ENCODE data around the gene ULK4.
A peak's percentile ranks its signal among the peaks of the same experiment; 100 is the strongest.
"Not testable (repeated sequence)": the region's sequence is repeated elsewhere in the genome, so short reads cannot be mapped to it uniquely, and the experiment has no call there.

Gene ULK4

DNA sequence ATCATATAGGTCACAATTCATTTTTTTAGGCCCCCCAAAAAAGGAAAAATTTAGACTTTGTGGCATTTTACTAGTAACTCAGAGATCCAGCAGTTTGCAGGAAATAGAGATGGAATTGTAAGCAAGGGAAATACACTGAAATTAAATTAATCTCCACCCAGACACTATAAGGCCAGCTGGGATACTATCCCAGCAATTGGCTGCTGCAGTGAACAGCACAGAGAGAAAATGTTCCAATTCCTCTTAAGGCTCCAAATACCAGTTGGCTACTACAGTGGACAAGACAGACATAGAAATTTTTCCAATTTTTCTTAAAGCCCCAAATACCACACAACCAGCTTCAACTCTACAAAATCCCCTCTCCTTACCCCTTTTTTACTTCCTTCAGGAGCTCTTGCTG, 78.9 kb downstream of the ULK4 start:
- Histone ChIP-seq H3K9me2 (replicated peaks; ENCODE audit: control insufficient read depth, low read length) (no peaks in the 10 kb centered on the region), H3K36me3 (ENCODE audit: control insufficient read depth, low read length) (no peaks in the 10 kb centered on the region), H3K27ac (ENCODE audit: low read depth, low read length) (no peak overlapping the region), H3F3A (ENCODE audit: control insufficient read depth, insufficient read depth) (no peaks in the 10 kb centered on the region), H3K4me3 (ENCODE audit: low read length) (no peak overlapping the region), H3K9me3 (ENCODE audit: control insufficient read depth, insufficient read depth, low read length) (no peaks in the 10 kb centered on the region), H3K79me2 (ENCODE audit: control insufficient read depth, low read length) (no peaks in the 10 kb centered on the region), H3K4me2 (ENCODE audit: low read length) (no peak overlapping the region), H4K20me1 (ENCODE audit: control insufficient read depth, insufficient read depth, low read depth, low read length) (no peaks in the 10 kb centered on the region), H3K27me3 (ENCODE audit: control insufficient read depth, low read length) (no peaks in the 10 kb centered on the region), H3K4me1 (ENCODE audit: control insufficient read depth, low read length) (no peaks in the 10 kb centered on the region; the same call in 1 of the 2 replicates)
- TF ChIP-seq, protein P1, sequence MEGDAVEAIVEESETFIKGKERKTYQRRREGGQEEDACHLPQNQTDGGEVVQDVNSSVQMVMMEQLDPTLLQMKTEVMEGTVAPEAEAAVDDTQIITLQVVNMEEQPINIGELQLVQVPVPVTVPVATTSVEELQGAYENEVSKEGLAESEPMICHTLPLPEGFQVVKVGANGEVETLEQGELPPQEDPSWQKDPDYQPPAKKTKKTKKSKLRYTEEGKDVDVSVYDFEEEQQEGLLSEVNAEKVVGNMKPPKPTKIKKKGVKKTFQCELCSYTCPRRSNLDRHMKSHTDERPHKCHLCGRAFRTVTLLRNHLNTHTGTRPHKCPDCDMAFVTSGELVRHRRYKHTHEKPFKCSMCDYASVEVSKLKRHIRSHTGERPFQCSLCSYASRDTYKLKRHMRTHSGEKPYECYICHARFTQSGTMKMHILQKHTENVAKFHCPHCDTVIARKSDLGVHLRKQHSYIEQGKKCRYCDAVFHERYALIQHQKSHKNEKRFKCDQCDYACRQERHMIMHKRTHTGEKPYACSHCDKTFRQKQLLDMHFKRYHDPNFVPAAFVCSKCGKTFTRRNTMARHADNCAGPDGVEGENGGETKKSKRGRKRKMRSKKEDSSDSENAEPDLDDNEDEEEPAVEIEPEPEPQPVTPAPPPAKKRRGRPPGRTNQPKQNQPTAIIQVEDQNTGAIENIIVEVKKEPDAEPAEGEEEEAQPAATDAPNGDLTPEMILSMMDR (IDR thresholded peaks at IDR 0.05; ENCODE audit: low read depth, low read length, poor library complexity, severe bottlenecking): no peak

DNA sequence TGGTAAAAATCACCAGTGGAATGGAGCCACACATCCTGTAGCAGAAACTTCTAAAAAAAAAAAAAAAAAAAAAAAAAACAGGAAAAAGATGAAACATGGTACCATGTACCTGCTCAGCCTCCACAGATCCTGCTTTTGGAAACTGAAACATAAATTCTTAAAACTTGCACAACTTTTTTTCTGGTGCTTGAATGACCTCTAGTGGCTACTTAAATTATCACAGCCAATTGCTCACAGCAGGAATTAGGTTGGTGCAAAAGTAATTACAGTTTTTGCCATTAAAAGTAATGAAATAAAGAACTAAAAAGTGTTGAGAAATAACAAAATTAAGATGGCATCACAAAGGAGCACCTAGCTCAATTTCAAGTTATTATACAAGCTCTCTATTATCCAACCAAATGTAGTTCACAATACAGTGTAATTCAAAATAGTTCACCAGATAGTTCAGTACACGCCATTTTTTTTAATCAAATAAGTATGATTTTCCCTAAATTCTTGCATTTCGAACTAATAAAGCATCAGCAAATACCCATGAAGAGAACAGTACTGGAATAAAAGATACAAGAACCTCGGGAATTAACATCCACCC, 80.6 kb downstream of the ULK4 start:
- Histone ChIP-seq H3K9me3 (ENCODE audit: control insufficient read depth, insufficient read depth, low read length) (no peaks in the 10 kb centered on the region), H3K9me2 (replicated peaks; ENCODE audit: control insufficient read depth, low read length) (no peaks in the 10 kb centered on the region), H3K79me2 (ENCODE audit: control insufficient read depth, low read length) (no peaks in the 10 kb centered on the region), H3K4me1 (ENCODE audit: control insufficient read depth, low read length) (no peaks in the 10 kb centered on the region; the same call in 1 of the 2 replicates), H4K20me1 (ENCODE audit: control insufficient read depth, insufficient read depth, low read depth, low read length) (no peaks in the 10 kb centered on the region), H3K4me2 (ENCODE audit: low read length) (no peak overlapping the region), H3K4me3 (ENCODE audit: low read length) (no peak overlapping the region), H3K27me3 (ENCODE audit: control insufficient read depth, low read length) (no peaks in the 10 kb centered on the region), H3K27ac (ENCODE audit: low read depth, low read length) (no peak overlapping the region), H3K36me3 (ENCODE audit: control insufficient read depth, low read length) (no peaks in the 10 kb centered on the region), H3F3A (ENCODE audit: control insufficient read depth, insufficient read depth) (no peaks in the 10 kb centered on the region)
- TF ChIP-seq, protein P1 (IDR thresholded peaks at IDR 0.05; ENCODE audit: low read depth, low read length, poor library complexity, severe bottlenecking): peak; percentile 63
- no peak for TF ChIP-seq EZH2phosphoT487 (IDR thresholded peaks at IDR 0.05; ENCODE audit: borderline replicate concordance, low read length)

DNA sequence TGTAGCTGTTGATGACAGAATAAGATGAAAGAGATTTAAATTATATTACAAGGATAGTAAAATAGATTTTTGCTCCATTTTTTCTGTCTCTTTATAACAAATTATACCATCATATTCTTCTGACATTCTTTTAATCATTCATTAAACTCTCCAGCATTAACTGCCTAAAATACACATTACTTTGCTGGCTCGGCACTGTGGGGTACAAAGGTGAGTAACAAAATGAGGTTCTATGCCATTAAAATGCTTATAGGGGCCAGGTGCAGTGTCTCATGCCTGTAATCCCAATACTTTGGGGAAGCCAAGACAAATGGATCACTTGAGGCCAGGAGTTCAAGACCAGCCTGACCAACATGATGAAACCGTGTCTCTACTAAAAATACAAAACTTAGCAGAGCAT, 81.5 kb downstream of the ULK4 start:
- Histone ChIP-seq H3F3A (ENCODE audit: control insufficient read depth, insufficient read depth) (no peaks in the 10 kb centered on the region), H3K27ac (ENCODE audit: low read depth, low read length) (no peak overlapping the region), H3K9me2 (replicated peaks; ENCODE audit: control insufficient read depth, low read length) (no peaks in the 10 kb centered on the region), H3K4me1 (ENCODE audit: control insufficient read depth, low read length) (no peaks in the 10 kb centered on the region; the same call in 1 of the 2 replicates), H3K36me3 (ENCODE audit: control insufficient read depth, low read length) (no peaks in the 10 kb centered on the region), H3K79me2 (ENCODE audit: control insufficient read depth, low read length) (no peaks in the 10 kb centered on the region), H3K9me3 (ENCODE audit: control insufficient read depth, insufficient read depth, low read length) (no peaks in the 10 kb centered on the region), H3K4me3 (ENCODE audit: low read length) (no peak overlapping the region), H4K20me1 (ENCODE audit: control insufficient read depth, insufficient read depth, low read depth, low read length) (no peaks in the 10 kb centered on the region), H3K4me2 (ENCODE audit: low read length) (no peak overlapping the region), H3K27me3 (ENCODE audit: control insufficient read depth, low read length) (no peaks in the 10 kb centered on the region)
- TF ChIP-seq, protein P1 (IDR thresholded peaks at IDR 0.05; ENCODE audit: low read depth, low read length, poor library complexity, severe bottlenecking): no peak
- TF ChIP-seq EZH2phosphoT487 (IDR thresholded peaks at IDR 0.05; ENCODE audit: borderline replicate concordance, low read length): no peak

DNA sequence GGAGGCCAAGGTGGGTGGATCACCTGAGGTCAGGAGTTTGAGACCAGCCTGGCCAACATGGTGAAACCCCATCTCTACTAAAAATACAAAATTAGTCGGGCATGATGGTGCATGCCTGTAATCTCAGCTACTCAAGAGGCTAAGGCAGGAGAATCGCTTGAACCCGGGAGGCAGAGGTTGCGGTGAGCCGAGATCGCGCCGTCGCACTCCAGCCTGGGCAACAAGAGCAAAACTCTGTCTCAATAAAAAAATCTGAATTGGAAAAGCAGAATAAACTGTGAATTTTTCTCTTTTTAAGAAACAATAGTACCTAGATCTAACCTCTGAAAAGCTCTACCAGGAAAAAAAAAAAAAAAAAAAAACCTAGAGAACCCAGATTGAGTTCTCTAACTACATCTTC, 84.2 kb downstream of the ULK4 start:
- not testable (repeated sequence) for H3K27ac ChIP-seq (ENCODE audit: low read depth, low read length); H3K9me2 ChIP-seq (replicated peaks; ENCODE audit: control insufficient read depth, low read length); H3K36me3 ChIP-seq (ENCODE audit: control insufficient read depth, low read length); H3K4me1 ChIP-seq (ENCODE audit: control insufficient read depth, low read length); H3K4me3 ChIP-seq (ENCODE audit: low read length); H3K27me3 ChIP-seq (ENCODE audit: control insufficient read depth, low read length); H3K9me3 ChIP-seq (ENCODE audit: control insufficient read depth, insufficient read depth, low read length); H4K20me1 ChIP-seq (ENCODE audit: control insufficient read depth, insufficient read depth, low read depth, low read length); H3K79me2 ChIP-seq (ENCODE audit: control insufficient read depth, low read length); H3F3A ChIP-seq (ENCODE audit: control insufficient read depth, insufficient read depth); H3K4me2 ChIP-seq (ENCODE audit: low read length)

All from DOHH2 (cell line).